ENCODE measurements around the gene UNC119.

GRCh38 chr17:28592260-28592659 lies 39.8 kb upstream of the UNC119 start:
- TF ChIP-seq, protein P1, sequence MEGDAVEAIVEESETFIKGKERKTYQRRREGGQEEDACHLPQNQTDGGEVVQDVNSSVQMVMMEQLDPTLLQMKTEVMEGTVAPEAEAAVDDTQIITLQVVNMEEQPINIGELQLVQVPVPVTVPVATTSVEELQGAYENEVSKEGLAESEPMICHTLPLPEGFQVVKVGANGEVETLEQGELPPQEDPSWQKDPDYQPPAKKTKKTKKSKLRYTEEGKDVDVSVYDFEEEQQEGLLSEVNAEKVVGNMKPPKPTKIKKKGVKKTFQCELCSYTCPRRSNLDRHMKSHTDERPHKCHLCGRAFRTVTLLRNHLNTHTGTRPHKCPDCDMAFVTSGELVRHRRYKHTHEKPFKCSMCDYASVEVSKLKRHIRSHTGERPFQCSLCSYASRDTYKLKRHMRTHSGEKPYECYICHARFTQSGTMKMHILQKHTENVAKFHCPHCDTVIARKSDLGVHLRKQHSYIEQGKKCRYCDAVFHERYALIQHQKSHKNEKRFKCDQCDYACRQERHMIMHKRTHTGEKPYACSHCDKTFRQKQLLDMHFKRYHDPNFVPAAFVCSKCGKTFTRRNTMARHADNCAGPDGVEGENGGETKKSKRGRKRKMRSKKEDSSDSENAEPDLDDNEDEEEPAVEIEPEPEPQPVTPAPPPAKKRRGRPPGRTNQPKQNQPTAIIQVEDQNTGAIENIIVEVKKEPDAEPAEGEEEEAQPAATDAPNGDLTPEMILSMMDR (IDR thresholded peaks at IDR 0.05): no peak
- no peak for TF ChIP-seq POLR2A (IDR thresholded peaks at IDR 0.05)

Data from adrenal gland (tissue), 5 donors.